GM18907 (cell line): ENCODE measurements around the gene ME3.

ENCODE experiments used
- ATAC-seq: cut with Tn5 transposase; IDR thresholded peaks from one replicate; pipeline ENCODE4 v1.9.1; 2021; ENCODE audit warnings: mild to moderate bottlenecking, moderate library complexity; ENCODE audit not compliant: unreplicated experiment

Gene ME3

GRCh38 chr11:86519064-86519911 is 153.1 kb downstream of the ME3 start:
- no peak for ATAC-seq

GRCh38 chr11:86518211-86518610 is 154.2 kb downstream of the ME3 start:
- no peak for ATAC-seq

GRCh38 chr11:86517557-86517956 is 154.9 kb downstream of the ME3 start:
- no peak for ATAC-seq

GRCh38 chr11:86515297-86516094 is 156.9 kb downstream of the ME3 start:
- ATAC-seq, result no peak

- no peak for ATAC-seq
Measured at GRCh38 chr11:86514453-86514852, 158.0 kb downstream of the ME3 start.

- no peak for ATAC-seq
Measured at GRCh38 chr11:86513746-86514373, 158.6 kb downstream of the ME3 start.

- no peak for ATAC-seq
Measured at GRCh38 chr11:86513138-86513537, 159.3 kb downstream of the ME3 start.

- ATAC-seq, result peak; percentile 80
Measured at GRCh38 chr11:86511086-86511551, 161.3 kb downstream of the ME3 start.

- no peak for ATAC-seq
Measured at GRCh38 chr11:86510674-86511073, 161.7 kb downstream of the ME3 start.

GRCh38 chr11:86510097-86510496 is 162.3 kb downstream of the ME3 start:
- ATAC-seq, result no peak

GRCh38 chr11:86509588-86509974 is 162.8 kb downstream of the ME3 start:
- ATAC-seq, result no peak

GRCh38 chr11:86508604-86509587 is 163.5 kb downstream of the ME3 start:
- no peak for ATAC-seq

GRCh38 chr11:86507249-86507845 is 165.1 kb downstream of the ME3 start:
- no peak for ATAC-seq

- no peak for ATAC-seq
Measured at GRCh38 chr11:86506235-86506634, 166.2 kb downstream of the ME3 start.

- ATAC-seq, result no peak
Measured at GRCh38 chr11:86503131-86503530, 169.3 kb downstream of the ME3 start.

- ATAC-seq, result no peak
Measured at GRCh38 chr11:86502137-86502642, 170.2 kb downstream of the ME3 start.

GRCh38 chr11:86500500-86501140 is 171.8 kb downstream of the ME3 start:
- no peak for ATAC-seq

GRCh38 chr11:86499723-86500129 is 172.7 kb downstream of the ME3 start:
- ATAC-seq, result no peak

- ATAC-seq, result no peak
Measured at GRCh38 chr11:86497836-86498235, 174.6 kb downstream of the ME3 start.
